ENCODE measurements around the gene MYO16. TPM values are rescaled to one million over a fixed set of nuclear protein-coding genes. Genes with fewer than 3 reads are reported as not detected.

MYO16 gene
- total RNA-seq, 3 donors from 2014 or later, result 0.15 to 0.48 (median 0.33) TPM

- no peak overlapping the region for H3K27ac ChIP-seq
These were observed 518.8 kb downstream of the MYO16 start for GRCh38 chr13:109148243-109148642.

GRCh38 chr13:109150696-109151095, 521.3 kb downstream of the MYO16 start:
- intact Hi-C loops (cut with DNase I; ENCODE audit: low total_unique reads), result no loop called here
- no peaks in the 10 kb centered on the region for H3K27me3 ChIP-seq
- H3K4me3 ChIP-seq, result no peak overlapping the region
- H3K4me1 ChIP-seq, result no peaks in the 10 kb centered on the region
- TF ChIP-seq POLR2AphosphoS5 (IDR thresholded peaks at IDR 0.05), result no peak
- no peak for TF ChIP-seq POLR2A (IDR thresholded peaks at IDR 0.05)
- TF ChIP-seq CTCF (IDR thresholded peaks at IDR 0.05), result no peak
- H3K36me3 ChIP-seq, result no peaks in the 10 kb centered on the region
- DNase-seq (ENCODE audit: low spot score in 2 of 2), result no peak
- H3K27ac ChIP-seq, result no peak overlapping the region
- no peaks in the 10 kb centered on the region for H3K9me3 ChIP-seq

More at GRCh38 chr13:109148243-109148642, 518.8 kb downstream of the MYO16 start:
- H3K9me3 ChIP-seq, result no peaks in the 10 kb centered on the region
- no peak overlapping the region for H3K4me3 ChIP-seq
- TF ChIP-seq POLR2AphosphoS5 (IDR thresholded peaks at IDR 0.05) (no peak), CTCF (IDR thresholded peaks at IDR 0.05) (no peak), POLR2A (IDR thresholded peaks at IDR 0.05) (no peak)
- no peaks in the 10 kb centered on the region for H3K27me3 ChIP-seq
- intact Hi-C loops (cut with DNase I; ENCODE audit: low total_unique reads), result no loop called here
- no peaks in the 10 kb centered on the region for H3K4me1 ChIP-seq
- no peaks in the 10 kb centered on the region for H3K36me3 ChIP-seq
- no peak for DNase-seq (ENCODE audit: low spot score in 2 of 2)

GRCh38 chr13:109151255-109151654, 521.8 kb downstream of the MYO16 start:
- no peak for TF ChIP-seq POLR2AphosphoS5 (IDR thresholded peaks at IDR 0.05)
- TF ChIP-seq POLR2A (IDR thresholded peaks at IDR 0.05), result no peak
- TF ChIP-seq CTCF (IDR thresholded peaks at IDR 0.05), result no peak

GRCh38 chr13:109151696-109152095, 522.3 kb downstream of the MYO16 start:
- intact Hi-C loops (cut with DNase I; ENCODE audit: low total_unique reads), result no loop called here
- no peak overlapping the region for H3K27ac ChIP-seq
- no peaks in the 10 kb centered on the region for H3K36me3 ChIP-seq
- DNase-seq (ENCODE audit: low spot score in 2 of 2), result no peak
- no peak overlapping the region for H3K4me3 ChIP-seq
- no peaks in the 10 kb centered on the region for H3K27me3 ChIP-seq
- TF ChIP-seq POLR2AphosphoS5 (IDR thresholded peaks at IDR 0.05), result no peak
- TF ChIP-seq POLR2A (IDR thresholded peaks at IDR 0.05), result no peak
- no peak for TF ChIP-seq CTCF (IDR thresholded peaks at IDR 0.05)
- H3K9me3 ChIP-seq, result no peaks in the 10 kb centered on the region
- no peaks in the 10 kb centered on the region for H3K4me1 ChIP-seq

More at GRCh38 chr13:109151255-109151654, 521.8 kb downstream of the MYO16 start:
- H3K27ac ChIP-seq, result no peak overlapping the region
- no peaks in the 10 kb centered on the region for H3K27me3 ChIP-seq
- DNase-seq (ENCODE audit: low spot score in 2 of 2), result no peak
- H3K4me1 ChIP-seq, result no peaks in the 10 kb centered on the region
- no peaks in the 10 kb centered on the region for H3K36me3 ChIP-seq
- H3K4me3 ChIP-seq, result no peak overlapping the region
- intact Hi-C loops (cut with DNase I; ENCODE audit: low total_unique reads), result no loop called here
- H3K9me3 ChIP-seq, result no peaks in the 10 kb centered on the region

GRCh38 chr13:109152311-109152820, 523.0 kb downstream of the MYO16 start:
- intact Hi-C loops (cut with DNase I; ENCODE audit: low total_unique reads), result no loop called here
- DNase-seq (ENCODE audit: low spot score in 2 of 2), result no peak
- Histone ChIP-seq H3K27ac (no peak overlapping the region), H3K36me3 (no peaks in the 10 kb centered on the region), H3K4me3 (no peak overlapping the region), H3K9me3 (no peaks in the 10 kb centered on the region), H3K4me1 (no peaks in the 10 kb centered on the region), H3K27me3 (no peaks in the 10 kb centered on the region)
- TF ChIP-seq CTCF (IDR thresholded peaks at IDR 0.05) (no peak), POLR2A (IDR thresholded peaks at IDR 0.05) (no peak)

Data from breast epithelium (tissue), 4 donors.